LNCaP clone FGC (cell line): ENCODE results near the gene RNF32.
A peak's percentile ranks its signal among the peaks of the same experiment; 100 is the strongest.

Source experiments
- DNase-seq: peaks from one replicate; pipeline ENCODE4 v3.0.0-alpha.2; 2011; ENCODE audit warnings: low read depth
- H3K4me3 ChIP-seq: 2 replicates; pipeline ENCODE4 v1.5.1; 2011; ENCODE audit warnings: mild to moderate bottlenecking, low read depth, low read length, control low read depth
- TF ChIP-seq, protein P1 (sequence below): IDR thresholded peaks from 2 replicates; pipeline ENCODE4 v1.5.1; 2012; ENCODE audit warnings: mild to moderate bottlenecking; ENCODE audit not compliant: control insufficient read depth, insufficient read depth; ENCODE audit errors: extremely low read depth

RNF32 gene

DNA sequence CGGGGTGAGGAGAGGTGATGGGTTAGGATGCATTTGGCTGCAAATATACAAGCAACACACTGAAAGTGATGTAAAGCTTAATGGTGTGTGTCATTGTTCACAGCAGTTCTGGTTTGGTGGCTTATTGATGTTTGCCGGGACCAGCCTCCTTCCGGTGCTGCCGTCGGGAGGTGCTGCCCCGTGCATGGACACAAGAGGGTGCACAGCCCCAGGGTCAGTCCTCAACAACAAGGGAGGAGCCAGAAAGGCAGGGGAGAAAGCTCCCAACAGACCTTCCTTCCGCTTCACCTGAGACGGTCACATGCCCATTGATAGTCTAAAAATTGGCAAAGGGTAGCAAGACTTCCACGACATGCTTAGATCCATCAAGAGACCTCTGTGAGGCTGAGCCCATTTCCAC, 9.5 kb downstream of the RNF32 start:
- no peak for DNase-seq
- TF ChIP-seq, protein P1, sequence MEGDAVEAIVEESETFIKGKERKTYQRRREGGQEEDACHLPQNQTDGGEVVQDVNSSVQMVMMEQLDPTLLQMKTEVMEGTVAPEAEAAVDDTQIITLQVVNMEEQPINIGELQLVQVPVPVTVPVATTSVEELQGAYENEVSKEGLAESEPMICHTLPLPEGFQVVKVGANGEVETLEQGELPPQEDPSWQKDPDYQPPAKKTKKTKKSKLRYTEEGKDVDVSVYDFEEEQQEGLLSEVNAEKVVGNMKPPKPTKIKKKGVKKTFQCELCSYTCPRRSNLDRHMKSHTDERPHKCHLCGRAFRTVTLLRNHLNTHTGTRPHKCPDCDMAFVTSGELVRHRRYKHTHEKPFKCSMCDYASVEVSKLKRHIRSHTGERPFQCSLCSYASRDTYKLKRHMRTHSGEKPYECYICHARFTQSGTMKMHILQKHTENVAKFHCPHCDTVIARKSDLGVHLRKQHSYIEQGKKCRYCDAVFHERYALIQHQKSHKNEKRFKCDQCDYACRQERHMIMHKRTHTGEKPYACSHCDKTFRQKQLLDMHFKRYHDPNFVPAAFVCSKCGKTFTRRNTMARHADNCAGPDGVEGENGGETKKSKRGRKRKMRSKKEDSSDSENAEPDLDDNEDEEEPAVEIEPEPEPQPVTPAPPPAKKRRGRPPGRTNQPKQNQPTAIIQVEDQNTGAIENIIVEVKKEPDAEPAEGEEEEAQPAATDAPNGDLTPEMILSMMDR, result peak; percentile 72
- no peak overlapping the region for H3K4me3 ChIP-seq

GRCh38 chr7:156651474-156651873, 10.9 kb downstream of the RNF32 start:
- no peak overlapping the region for H3K4me3 ChIP-seq
- DNase-seq, result no peak
- TF ChIP-seq, protein P1, result no peak

- no peak overlapping the region for H3K4me3 ChIP-seq
- no peak for DNase-seq
- TF ChIP-seq, protein P1, result no peak
Observed at GRCh38 chr7:156652886-156653568, 12.5 kb downstream of the RNF32 start.

DNA sequence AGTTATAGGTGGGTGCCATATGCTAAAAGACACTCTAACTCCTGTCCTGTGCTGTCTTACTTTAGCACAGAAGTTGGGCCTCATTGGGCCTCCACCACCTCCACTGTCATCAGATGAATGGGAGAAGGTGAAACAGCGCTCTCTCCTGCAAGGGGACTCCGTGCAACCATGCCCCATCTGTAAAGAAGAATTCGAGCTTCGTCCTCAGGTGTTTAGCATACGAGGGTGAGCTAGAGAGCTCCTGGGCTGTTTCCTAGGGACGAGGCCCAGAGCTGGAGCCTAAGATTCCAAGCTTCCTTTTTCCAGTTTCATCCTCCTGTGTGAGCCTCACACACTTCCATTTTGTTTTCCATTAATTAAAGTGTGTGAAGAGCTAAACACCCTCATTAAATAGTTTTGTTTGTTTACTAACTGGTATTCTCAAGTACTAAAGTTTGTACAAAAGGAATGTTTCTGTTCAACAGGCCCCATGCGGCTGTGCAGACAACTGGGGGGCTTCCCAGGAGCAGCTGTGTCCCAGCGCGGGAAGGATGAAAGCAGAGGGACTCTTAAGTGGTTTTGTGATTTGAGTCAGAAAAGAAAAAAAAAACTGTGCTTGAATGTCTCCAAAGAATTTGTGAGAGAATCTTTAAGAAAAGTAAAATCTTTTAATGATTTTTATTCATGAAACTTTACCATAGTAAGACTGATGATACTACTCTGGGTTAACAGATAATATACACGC, 14.1 kb downstream of the RNF32 start:
- no peak overlapping the region for H3K4me3 ChIP-seq
- TF ChIP-seq, protein P1, result no peak
- no peak for DNase-seq

DNA sequence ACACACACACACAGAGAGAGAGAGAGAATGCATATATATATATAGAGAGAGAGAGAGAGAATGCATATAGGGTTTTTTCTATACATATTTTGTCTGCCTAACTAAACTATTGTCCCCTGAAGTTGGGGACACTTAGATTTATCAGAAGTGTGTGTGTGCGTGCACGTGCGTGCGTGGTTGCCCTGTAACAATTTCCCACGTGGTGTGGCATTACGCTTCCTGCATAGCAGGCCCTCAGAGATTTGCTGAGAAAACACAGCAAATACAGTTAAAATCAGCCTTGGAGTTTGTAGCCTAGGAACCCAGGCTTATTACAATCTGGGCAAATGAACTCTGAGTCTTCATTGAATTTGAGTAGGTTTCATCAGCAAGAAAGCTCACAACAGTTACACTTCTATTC, 14.7 kb downstream of the RNF32 start:
- no peak for DNase-seq
- H3K4me3 ChIP-seq, result no peak overlapping the region
- TF ChIP-seq, protein P1, result no peak

DNA sequence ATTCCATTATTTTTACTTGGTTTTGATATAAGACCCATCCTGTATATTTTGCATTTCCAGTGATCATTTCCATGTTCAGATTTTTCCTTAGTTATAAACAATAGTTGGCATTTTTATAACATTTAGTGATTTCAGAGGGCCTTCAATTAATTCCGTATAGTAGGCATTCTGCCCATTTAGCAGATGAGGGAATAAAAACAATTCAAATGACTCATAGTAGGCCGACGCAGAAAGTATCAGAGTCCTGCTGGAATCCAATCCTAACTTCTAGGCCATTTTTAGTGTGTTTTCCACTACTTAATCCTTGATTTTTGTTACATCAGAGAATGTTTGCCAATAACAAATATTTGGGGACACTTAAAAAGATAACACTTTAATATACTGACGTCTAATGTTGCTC, 15.4 kb downstream of the RNF32 start:
- no peak overlapping the region for H3K4me3 ChIP-seq
- TF ChIP-seq, protein P1, result no peak
- DNase-seq, result no peak
